Measurements from ENCODE around the gene PFN3. TPM values are rescaled to one million over a fixed set of nuclear protein-coding genes. Genes with fewer than 3 reads are reported as not detected.

PFN3 gene
- total RNA-seq, 1 experiment from 2014 or later = 0.48 TPM

DNA sequence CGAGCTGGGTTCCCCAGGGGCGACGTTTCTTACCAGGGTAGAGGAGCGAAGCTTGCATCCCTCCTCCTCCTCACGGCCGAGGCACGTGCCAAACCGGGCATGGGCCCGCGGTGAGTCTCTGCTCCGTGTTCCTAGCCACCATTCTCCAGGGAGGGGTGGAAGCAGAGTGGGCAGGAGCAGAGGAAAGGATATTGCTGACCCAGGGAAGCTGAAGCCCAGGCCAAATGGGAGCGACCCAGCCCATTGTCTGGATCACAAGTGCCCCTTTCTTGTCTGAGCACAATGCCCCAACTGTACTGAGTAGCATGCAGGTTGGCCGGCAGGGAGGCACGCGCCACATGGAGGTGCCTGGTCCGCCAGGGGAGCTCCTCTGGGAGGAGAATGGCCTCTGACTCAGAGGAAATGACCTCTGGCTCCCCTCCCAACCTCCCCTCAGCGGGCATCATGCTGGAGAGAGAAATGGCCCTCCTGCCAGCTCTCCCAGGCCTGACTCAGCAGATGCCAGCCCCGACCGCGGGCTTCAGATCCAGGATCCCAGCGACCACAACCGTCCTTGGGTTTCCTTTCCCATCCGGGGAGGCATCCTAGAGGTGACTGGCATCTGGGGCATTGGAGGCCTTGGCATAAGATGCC, 47.3 kb upstream of the PFN3 start:
- H3K27me3 Mint-ChIP-seq (ENCODE audit: low read depth) = peaks cover 43% of the 10 kb centered on the region
- DNase-seq (ENCODE audit: low spot score) = peak; percentile 62
- CTCF ChIA-PET = interaction anchor here (0.8 to 15.8 kb wide), 20 partner anchors 7 to 313 kb away, joined by 3 to 171 read pairs (median 6); partner anchors contain the start of genes GRK6, MXD3 and SLC34A1
- TF ChIP-seq ZNF232 (CRISPR knock-in tag; IDR thresholded peaks at IDR 0.05) (no peak), MAX (CRISPR knock-in tag; IDR thresholded peaks at IDR 0.05) (peak; percentile 88), ZNF423 (CRISPR knock-in tag; IDR thresholded peaks at IDR 0.05) (0 out of 2 replicates have a peak, but pooled peaks have one; percentile 17), OVOL2 (CRISPR knock-in tag; IDR thresholded peaks at IDR 0.05; ENCODE audit: borderline replicate concordance) (no peak), GTF2I (CRISPR knock-in tag; conservative IDR thresholded peaks at IDR 0.05) (no peak), KAT7 (CRISPR knock-in tag; IDR thresholded peaks at IDR 0.05; ENCODE audit: borderline replicate concordance) (peak; percentile 77; the same call in 1 of the 2 replicates), TEAD4 (CRISPR knock-in tag; IDR thresholded peaks at IDR 0.05) (no peak), ETV6 (CRISPR knock-in tag; IDR thresholded peaks at IDR 0.05) (peak; percentile 62; the same call in 1 of the 2 replicates), MYBL2 (CRISPR knock-in tag; IDR thresholded peaks at IDR 0.05) (peak; percentile 40; the same call in 1 of the 2 replicates), FOXP1 (CRISPR knock-in tag; IDR thresholded peaks at IDR 0.05; ENCODE audit: borderline replicate concordance) (0 out of 2 replicates have a peak, but pooled peaks have one; percentile 10), ESRRA (CRISPR knock-in tag; IDR thresholded peaks at IDR 0.05; ENCODE audit: borderline replicate concordance) (0 out of 2 replicates have a peak, but pooled peaks have one; percentile 44), NFE2L1 (CRISPR knock-in tag; IDR thresholded peaks at IDR 0.05) (peak; percentile 41; the same call in 1 of the 2 replicates), USF2 (CRISPR knock-in tag; IDR thresholded peaks at IDR 0.05) (peak; percentile 48), EMX1 (CRISPR knock-in tag; IDR thresholded peaks at IDR 0.05) (no peak), FOXK1 (CRISPR knock-in tag; IDR thresholded peaks at IDR 0.05) (peak; percentile 53), STAT6 (CRISPR knock-in tag; conservative IDR thresholded peaks at IDR 0.05; ENCODE audit: low read depth) (no peak), USF1 (CRISPR knock-in tag; IDR thresholded peaks at IDR 0.05) (0 out of 2 replicates have a peak, but pooled peaks have one; percentile 9)
- TF ChIP-seq, protein P1, sequence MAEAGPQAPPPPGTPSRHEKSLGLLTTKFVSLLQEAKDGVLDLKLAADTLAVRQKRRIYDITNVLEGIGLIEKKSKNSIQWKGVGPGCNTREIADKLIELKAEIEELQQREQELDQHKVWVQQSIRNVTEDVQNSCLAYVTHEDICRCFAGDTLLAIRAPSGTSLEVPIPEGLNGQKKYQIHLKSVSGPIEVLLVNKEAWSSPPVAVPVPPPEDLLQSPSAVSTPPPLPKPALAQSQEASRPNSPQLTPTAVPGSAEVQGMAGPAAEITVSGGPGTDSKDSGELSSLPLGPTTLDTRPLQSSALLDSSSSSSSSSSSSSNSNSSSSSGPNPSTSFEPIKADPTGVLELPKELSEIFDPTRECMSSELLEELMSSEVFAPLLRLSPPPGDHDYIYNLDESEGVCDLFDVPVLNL (CRISPR knock-in tag; IDR thresholded peaks at IDR 0.05; ENCODE audit: borderline replicate concordance, low read depth) = peak; percentile 10; the same call in 1 of the 2 replicates
- TF ChIP-seq, protein P2, sequence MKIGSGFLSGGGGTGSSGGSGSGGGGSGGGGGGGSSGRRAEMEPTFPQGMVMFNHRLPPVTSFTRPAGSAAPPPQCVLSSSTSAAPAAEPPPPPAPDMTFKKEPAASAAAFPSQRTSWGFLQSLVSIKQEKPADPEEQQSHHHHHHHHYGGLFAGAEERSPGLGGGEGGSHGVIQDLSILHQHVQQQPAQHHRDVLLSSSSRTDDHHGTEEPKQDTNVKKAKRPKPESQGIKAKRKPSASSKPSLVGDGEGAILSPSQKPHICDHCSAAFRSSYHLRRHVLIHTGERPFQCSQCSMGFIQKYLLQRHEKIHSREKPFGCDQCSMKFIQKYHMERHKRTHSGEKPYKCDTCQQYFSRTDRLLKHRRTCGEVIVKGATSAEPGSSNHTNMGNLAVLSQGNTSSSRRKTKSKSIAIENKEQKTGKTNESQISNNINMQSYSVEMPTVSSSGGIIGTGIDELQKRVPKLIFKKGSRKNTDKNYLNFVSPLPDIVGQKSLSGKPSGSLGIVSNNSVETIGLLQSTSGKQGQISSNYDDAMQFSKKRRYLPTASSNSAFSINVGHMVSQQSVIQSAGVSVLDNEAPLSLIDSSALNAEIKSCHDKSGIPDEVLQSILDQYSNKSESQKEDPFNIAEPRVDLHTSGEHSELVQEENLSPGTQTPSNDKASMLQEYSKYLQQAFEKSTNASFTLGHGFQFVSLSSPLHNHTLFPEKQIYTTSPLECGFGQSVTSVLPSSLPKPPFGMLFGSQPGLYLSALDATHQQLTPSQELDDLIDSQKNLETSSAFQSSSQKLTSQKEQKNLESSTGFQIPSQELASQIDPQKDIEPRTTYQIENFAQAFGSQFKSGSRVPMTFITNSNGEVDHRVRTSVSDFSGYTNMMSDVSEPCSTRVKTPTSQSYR (CRISPR knock-in tag; IDR thresholded peaks at IDR 0.05) = 0 out of 2 replicates have a peak, but pooled peaks have one; percentile 21
- TF ChIP-seq, protein P3, sequence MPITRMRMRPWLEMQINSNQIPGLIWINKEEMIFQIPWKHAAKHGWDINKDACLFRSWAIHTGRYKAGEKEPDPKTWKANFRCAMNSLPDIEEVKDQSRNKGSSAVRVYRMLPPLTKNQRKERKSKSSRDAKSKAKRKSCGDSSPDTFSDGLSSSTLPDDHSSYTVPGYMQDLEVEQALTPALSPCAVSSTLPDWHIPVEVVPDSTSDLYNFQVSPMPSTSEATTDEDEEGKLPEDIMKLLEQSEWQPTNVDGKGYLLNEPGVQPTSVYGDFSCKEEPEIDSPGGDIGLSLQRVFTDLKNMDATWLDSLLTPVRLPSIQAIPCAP (CRISPR knock-in tag; IDR thresholded peaks at IDR 0.05) = peak; percentile 73
- TF ChIP-seq, protein P4, sequence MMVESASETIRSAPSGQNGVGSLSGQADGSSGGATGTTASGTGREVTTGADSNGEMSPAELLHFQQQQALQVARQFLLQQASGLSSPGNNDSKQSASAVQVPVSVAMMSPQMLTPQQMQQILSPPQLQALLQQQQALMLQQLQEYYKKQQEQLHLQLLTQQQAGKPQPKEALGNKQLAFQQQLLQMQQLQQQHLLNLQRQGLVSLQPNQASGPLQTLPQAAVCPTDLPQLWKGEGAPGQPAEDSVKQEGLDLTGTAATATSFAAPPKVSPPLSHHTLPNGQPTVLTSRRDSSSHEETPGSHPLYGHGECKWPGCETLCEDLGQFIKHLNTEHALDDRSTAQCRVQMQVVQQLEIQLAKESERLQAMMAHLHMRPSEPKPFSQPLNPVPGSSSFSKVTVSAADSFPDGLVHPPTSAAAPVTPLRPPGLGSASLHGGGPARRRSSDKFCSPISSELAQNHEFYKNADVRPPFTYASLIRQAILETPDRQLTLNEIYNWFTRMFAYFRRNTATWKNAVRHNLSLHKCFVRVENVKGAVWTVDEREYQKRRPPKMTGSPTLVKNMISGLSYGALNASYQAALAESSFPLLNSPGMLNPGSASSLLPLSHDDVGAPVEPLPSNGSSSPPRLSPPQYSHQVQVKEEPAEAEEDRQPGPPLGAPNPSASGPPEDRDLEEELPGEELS (CRISPR knock-in tag; IDR thresholded peaks at IDR 0.05) = peak; percentile 77; the same call in 1 of the 2 replicates
- H3K36me3 Mint-ChIP-seq = no peaks in the 10 kb centered on the region
- peak overlapping the region; percentile 60 for H3K4me3 Mint-ChIP-seq
- POLR2A ChIA-PET = interaction anchor here (0.6 to 5.8 kb wide), 14 partner anchors 8 to 316 kb away, joined by 3 to 38 read pairs (median 4); partner anchors contain the start of genes DDX41, GRK6, NSD1 and PDLIM7
- H3K9me3 Mint-ChIP-seq = no peaks in the 10 kb centered on the region
- ATAC-seq = peak; percentile 24
- no peak overlapping the region for H3K27ac Mint-ChIP-seq
- H3K4me1 Mint-ChIP-seq = peaks cover 48% of the 10 kb centered on the region
